ENCODE results near the gene NUS1.
A peak's percentile ranks its signal among the peaks of the same experiment; 100 is the strongest.
"Not testable (repeated sequence)": the region's sequence is repeated elsewhere in the genome, so short reads cannot be mapped to it uniquely, and the experiment has no call there.

Gene NUS1

DNA sequence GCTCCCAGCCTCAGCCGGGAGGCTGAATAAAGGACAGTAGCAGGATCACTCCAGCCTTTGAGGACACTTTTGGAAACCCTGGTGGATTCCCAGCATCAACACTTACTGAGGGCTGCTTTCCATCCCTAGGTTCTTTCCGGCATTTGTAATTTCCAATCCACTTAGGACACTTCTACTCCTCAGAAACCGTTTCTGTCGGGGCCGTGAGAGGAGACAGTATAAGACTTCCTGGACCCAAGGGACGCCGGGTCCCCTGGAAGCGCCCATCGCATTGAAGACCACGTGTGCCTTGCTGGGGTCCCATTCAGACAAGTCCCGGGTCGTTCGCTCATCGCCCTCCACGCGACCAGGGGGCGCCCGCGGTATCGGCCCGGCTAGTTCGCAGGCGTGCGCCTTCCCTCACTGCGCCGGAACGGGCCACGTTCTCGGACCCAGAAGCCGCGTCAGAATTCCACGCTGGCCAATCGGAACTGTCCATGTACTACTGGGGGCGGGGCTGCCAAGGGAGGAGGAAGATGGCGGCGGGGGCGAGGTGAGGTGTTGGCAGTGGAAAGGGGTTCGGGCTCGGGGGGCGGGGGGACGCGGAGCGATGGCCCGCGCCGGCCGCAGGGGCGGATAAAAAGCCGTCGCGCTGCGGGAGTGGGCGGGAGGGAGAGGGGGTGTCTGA is at the start of gene NUS1:
Gene NUS1 (plus strand): TSS at position 479 of the 667 bp plus-strand sequence. CDS start 202 bp downstream, outside the sequence.
- DNase-seq (ENCODE audit: low spot score), result peak; percentile 96

GRCh38 chr6:117627533-117627932 is 47.7 kb upstream of the NUS1 start:
- no peak for DNase-seq (ENCODE audit: low spot score)

GRCh38 chr6:117629119-117629660 is 46.1 kb upstream of the NUS1 start:
- DNase-seq (ENCODE audit: low spot score), result no peak

- no peak for DNase-seq (ENCODE audit: low spot score)
Measured at GRCh38 chr6:117637770-117638169, 37.5 kb upstream of the NUS1 start.

DNA sequence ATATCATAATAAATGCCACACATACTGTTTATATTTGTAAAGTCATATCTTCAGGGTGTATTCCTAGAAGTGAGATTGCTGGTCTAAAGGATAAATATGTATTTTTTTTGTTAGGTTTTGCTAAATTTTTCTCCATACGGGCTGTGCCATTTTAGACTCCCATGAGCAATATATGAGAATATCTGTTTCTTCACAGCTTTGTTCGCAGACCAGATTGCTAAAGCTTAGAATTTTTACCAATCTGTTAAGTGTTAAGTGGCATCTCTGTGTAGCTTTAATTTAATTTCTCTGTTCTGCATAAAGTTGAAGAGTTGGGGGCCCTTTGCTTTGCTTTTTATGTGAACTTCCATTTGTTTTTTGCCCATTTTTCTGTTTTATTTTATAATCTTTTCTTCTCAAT is 32.3 kb upstream of the NUS1 start:
- no peak for DNase-seq (ENCODE audit: low spot score)

GRCh38 chr6:117651984-117652383 is 23.3 kb upstream of the NUS1 start:
- DNase-seq (ENCODE audit: low spot score), result not testable (repeated sequence)

GRCh38 chr6:117653949-117654348 is 21.3 kb upstream of the NUS1 start:
- no peak for DNase-seq (ENCODE audit: low spot score)

DNA sequence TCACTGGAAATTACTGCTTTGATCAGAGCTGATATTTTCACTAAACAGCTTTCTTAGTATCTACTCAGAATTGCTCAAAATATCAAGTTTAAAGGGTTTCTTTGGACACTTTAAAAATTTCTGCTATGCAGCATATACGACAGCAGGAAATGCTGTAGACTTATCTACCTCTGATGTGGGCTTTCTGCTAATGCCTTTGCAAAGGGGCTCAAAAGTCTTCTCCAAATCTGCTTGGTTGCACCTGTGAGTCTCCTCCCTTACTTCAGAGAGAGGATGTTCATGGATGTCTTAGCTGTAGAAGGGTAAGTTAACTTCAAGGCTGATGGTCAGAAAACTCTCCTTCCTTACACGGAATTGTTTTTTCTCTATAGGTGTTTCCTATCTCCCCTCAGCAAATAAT is 19.9 kb upstream of the NUS1 start:
- no peak for DNase-seq (ENCODE audit: low spot score)

- DNase-seq (ENCODE audit: low spot score), result no peak
Measured at GRCh38 chr6:117666881-117667280, 8.4 kb upstream of the NUS1 start.

DNA sequence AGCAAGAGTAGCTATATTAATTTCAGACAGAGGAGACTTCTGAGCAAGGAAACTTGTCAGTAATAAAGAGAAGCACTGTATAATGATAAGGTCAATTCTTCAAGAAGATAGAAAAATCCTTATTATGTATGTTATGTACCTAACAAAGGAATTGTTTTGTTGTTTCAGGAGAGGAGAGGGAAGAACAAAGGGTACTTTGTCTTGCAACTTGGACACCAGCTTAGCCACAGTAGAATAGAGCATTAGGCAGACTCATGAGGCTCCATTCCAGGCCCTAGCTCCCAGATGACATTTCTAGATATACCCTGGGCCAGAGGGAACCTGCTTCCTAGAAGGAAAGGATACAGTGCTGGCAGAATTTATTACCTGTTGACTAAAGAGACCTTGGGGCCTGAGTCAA is 6.5 kb upstream of the NUS1 start:
- peak; percentile 51 for DNase-seq (ENCODE audit: low spot score)

- DNase-seq (ENCODE audit: low spot score), result no peak
Measured at GRCh38 chr6:117674503-117674902, 766 bp upstream of the NUS1 start.

- DNase-seq (ENCODE audit: low spot score), result peak; percentile 9
Measured at GRCh38 chr6:117675658-117676301, 511 bp downstream of the NUS1 start.

GRCh38 chr6:117676577-117677218 is 1.4 kb downstream of the NUS1 start:
- DNase-seq (ENCODE audit: low spot score), result no peak

DNA sequence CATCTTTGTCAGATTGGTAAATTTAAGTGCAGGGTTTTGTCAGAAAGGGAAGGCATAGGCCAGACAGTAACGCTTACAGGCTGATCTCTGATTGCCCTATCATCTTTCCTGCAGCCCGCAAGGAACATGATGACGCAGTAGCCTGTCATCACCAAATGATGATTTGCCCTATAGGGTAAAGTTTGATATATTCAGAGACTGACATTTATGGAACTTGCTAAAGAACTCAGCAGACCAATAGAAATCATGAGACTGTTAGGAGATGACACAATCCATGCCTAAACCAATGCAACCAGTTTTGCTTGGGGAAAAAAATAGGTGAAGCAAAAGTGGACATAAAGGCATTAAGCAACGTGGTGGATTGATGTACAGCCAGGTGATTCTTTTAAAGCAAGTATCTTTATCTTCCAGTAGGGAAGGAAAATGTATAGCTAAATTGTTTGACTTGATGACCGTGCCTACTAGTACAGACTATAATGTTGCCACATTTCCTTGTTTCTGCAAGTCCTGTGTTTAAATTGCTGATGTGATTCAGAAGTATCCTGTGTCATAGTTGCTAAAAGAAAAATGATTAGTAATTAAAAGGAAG is 2.4 kb downstream of the NUS1 start:
- no peak for DNase-seq (ENCODE audit: low spot score)

- DNase-seq (ENCODE audit: low spot score), result no peak
Measured at GRCh38 chr6:117681162-117681741, 6.0 kb downstream of the NUS1 start.

DNA sequence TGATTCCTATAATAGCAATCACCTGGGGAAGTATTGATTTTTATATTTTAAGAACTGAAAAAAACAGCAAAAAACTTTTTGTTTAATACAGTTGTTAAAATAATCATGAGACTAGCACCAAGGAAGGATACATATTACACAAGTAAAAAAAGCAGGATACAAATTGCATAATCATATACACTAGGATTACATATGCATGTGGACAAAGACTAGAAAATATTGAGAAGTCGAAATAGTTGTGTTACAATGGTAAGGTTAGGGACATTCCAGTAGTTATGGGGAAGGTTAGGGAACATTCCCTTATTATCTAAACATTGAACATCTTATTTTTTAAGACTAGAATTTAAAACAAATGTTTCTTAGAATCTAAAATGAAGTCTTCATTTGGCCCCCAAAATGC is 9.5 kb downstream of the NUS1 start:
- DNase-seq (ENCODE audit: low spot score), result no peak

- no peak for DNase-seq (ENCODE audit: low spot score)
Measured at GRCh38 chr6:117685359-117685758, 10.1 kb downstream of the NUS1 start.

GRCh38 chr6:117687021-117687648 is 11.9 kb downstream of the NUS1 start:
- DNase-seq (ENCODE audit: low spot score), result no peak

DNA sequence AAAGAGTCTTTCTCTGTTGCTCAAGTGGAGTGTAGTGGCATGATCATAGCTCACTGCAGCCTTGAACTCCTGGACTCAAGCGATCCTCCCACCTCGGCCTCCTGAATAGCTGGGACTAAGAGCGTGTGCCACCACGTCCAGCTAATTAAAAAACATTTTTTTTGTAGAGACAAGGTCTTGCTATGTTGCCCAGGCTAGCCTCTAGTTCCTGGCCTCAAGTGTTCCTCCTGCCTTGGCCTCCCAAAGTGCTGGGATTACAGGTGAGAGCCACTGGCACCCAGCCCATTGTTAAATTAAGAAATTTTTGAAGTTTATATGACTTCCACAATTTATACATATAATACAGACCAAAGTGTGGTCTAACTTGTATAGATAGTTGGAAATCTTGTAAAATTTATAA is 14.3 kb downstream of the NUS1 start:
- not testable (repeated sequence) for DNase-seq (ENCODE audit: low spot score)

DNA sequence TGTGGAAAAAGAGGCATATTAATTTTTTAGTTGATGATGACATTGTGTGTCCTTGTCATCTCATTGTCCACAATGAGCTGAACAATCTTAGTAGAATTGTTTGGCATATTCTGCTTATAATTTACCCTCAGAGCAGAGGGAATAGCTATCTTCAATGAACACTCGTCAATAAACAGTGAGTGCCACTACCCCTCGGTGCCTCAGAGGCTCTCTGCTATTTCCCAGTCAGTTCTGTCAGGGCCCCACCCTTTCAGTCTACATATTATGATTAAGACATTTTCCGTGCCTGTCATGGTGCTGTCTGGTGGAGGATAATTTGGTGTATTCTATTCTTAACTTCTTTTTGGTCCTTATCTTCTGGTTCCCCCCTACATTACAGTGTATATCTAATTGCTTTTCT is 31.2 kb downstream of the NUS1 start:
- no peak for DNase-seq (ENCODE audit: low spot score)

DNA sequence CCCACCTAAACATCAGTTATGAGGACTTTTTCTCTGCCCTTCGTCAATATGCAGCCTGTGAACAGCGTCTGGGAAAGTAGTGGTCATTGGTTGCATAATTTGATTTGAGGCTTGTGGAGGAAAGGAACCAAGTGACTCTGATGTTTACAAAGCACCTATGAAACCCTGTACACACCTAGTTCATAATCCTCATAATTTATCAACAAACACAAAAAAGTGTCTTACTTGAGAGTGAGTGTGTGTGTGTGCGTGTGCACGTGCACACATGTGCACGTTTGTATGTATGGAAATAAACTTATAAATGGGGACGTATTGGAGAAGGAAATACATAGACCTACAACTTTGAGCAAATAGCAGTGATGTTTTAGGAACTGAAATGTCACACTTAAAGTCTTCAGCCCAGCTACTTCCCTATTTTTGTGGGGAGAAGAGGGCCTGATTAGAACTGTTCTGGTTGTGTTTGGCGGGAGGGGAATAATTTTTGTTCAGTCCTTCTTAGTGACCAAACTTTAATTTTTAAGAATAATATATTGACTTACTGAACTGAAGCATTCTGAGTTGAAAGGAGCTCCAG is 31.8 kb downstream of the NUS1 start:
- not testable (repeated sequence) for DNase-seq (ENCODE audit: low spot score)
